PC-3 (cell line): ENCODE results near the gene IRF2. TPM values are rescaled to one million over a fixed set of nuclear protein-coding genes. Genes with fewer than 3 reads are reported as not detected.

Experiments
- ATAC-seq: fragments of 200-7000 bp; cut with Tn5 transposase; 2 replicates; pipeline ENCODE4 v1.9.1; 2020; ENCODE audit warnings: mild to moderate bottlenecking, moderate library complexity
- BruUV-seq: library from RNA; stranded (reverse); fragments of 400-500 nt; replicated peaks from 2 replicates; lab custom pipeline; 2021; lab: Mats Ljungman, UMichigan
- CTCF ChIA-PET: fragments of 300-600 bp; sonication (Branson Sonifier 250); formaldehyde crosslinking; loops from one replicate; lab custom pipeline; 2022; ENCODE audit warnings: antibody characterized with exemption; lab: Charles Lee
- POLR2A ChIA-PET: fragments of 300-600 bp; sonication (Branson Sonifier 250); formaldehyde crosslinking; loops from one replicate; lab custom pipeline; 2022; ENCODE audit warnings: antibody characterized with exemption; ENCODE audit not compliant: unreplicated experiment; lab: Charles Lee
- DNase-seq: peaks from one replicate; pipeline ENCODE4 v3.0.0-alpha.2; 2015
- H2AFZ ChIP-seq: fragments of 300-600 bp; sonication (generic); 2 replicates; pipeline ENCODE4 v1.6.0; 2016; ENCODE audit warnings: antibody characterized with exemption, low read length
- H3F3A ChIP-seq: fragments of 300-600 bp; sonication (generic); one replicate; pipeline ENCODE4 v1.6.0; 2017; ENCODE audit warnings: antibody characterized with exemption, low read length, control low read depth, mild to moderate bottlenecking; ENCODE audit not compliant: unreplicated experiment
- H3K27ac ChIP-seq: fragments of 300-600 bp; sonication (generic); 2 replicates; pipeline ENCODE4 v1.5.1; 2016; ENCODE audit warnings: mild to moderate bottlenecking, low read length
- H3K27me3 ChIP-seq: fragments of 300-600 bp; sonication (generic); 2 replicates; pipeline ENCODE4 v1.6.1; 2016; ENCODE audit warnings: low read length, mixed read lengths
- H3K36me3 ChIP-seq: fragments of 300-600 bp; sonication (generic); 2 replicates; pipeline ENCODE4 v1.6.1; 2016; ENCODE audit warnings: low read depth, mixed run types, low read length, mixed read lengths
- H3K4me1 ChIP-seq: fragments of 300-600 bp; sonication (generic); 2 replicates; pipeline ENCODE4 v1.5.1; 2016; ENCODE audit warnings: low read length; ENCODE audit not compliant: insufficient read depth
- H3K4me2 ChIP-seq: fragments of 300-600 bp; sonication (generic); 2 replicates; pipeline ENCODE4 v1.6.0; 2016; ENCODE audit warnings: low read length
- H3K4me3 ChIP-seq: fragments of 300-600 bp; sonication (generic); 2 replicates; pipeline ENCODE4 v1.5.1; 2016; ENCODE audit warnings: mild to moderate bottlenecking, low read length, mixed read lengths
- H3K79me2 ChIP-seq: fragments of 300-600 bp; sonication (generic); 2 replicates; pipeline ENCODE4 v1.6.1; 2017; ENCODE audit warnings: low read length, mixed read lengths
- H3K9ac ChIP-seq: fragments of 300-600 bp; sonication (generic); 2 replicates; pipeline ENCODE4 v1.6.0; 2016; ENCODE audit warnings: mild to moderate bottlenecking, low read length
- H3K9me2 ChIP-seq: fragments of 300-600 bp; sonication (generic); replicated peaks from 2 replicates; pipeline ENCODE4 v1.6.1; 2016; ENCODE audit warnings: mixed run types, low read length, mixed read lengths
- H3K9me3 ChIP-seq: fragments of 300-600 bp; sonication (generic); 2 replicates; pipeline ENCODE4 v1.6.1; 2016; ENCODE audit warnings: low read length, mixed read lengths
- H4K20me1 ChIP-seq: fragments of 300-600 bp; sonication (generic); 2 replicates; pipeline ENCODE4 v1.6.1; 2016; ENCODE audit warnings: low read length, mixed read lengths
- EZH2 ChIP-seq: fragments of 300-600 bp; sonication (generic); IDR thresholded peaks from one replicate; pipeline ENCODE4 v1.6.1; 2017; ENCODE audit warnings: antibody characterized with exemption, mild to moderate bottlenecking, low read length; ENCODE audit not compliant: unreplicated experiment
- EZH2phosphoT487 ChIP-seq: fragments of 300-600 bp; sonication (generic); IDR thresholded peaks from 2 replicates; pipeline ENCODE4 v1.6.1; 2018; ENCODE audit warnings: mild to moderate bottlenecking, antibody characterized with exemption, low read length, borderline replicate concordance
- intact Hi-C: fragments of 100-400 bp; cut with micrococcal nuclease; formaldehyde crosslinking; loops from 2 replicates; pipeline ENCODE4 v1.9.0; 2023
- total RNA-seq: library from RNA; depleted of rRNA; stranded (reverse); fragments of >200 nt; gene quantifications from 2 replicates; pipeline ENCODE4 v1.2.3, GENCODE V29; 2014
- TF ChIP-seq, protein P1 (sequence below): fragments of 300-600 bp; sonication (generic); conservative IDR thresholded peaks from 2 replicates; pipeline ENCODE4 v1.5.1; 2017; ENCODE audit warnings: antibody characterized with exemption, low read depth, mild to moderate bottlenecking, low read length

Gene IRF2
- total RNA-seq, 1 experiment from 2014 or later, result 7.7 TPM

DNA sequence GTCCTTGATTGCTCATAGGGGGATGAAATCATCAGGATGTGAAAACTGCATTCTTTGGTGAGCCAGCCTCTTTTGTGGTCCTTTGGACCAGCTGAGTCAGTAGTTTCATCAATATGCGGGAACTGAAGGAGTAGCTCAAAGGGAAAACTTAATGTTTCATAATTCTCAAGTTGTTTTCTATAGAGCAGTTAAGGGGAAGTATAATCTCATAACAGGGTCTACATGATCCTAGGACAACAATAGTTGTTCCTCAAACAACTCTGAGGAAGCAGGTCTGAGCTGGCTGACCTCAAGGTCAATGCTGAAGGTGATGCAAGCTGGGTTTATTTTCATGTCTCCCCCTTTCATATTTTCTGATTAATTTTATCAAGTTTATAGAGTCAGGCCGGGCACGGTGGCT is 36.1 kb upstream of the IRF2 start:
- POLR2A ChIA-PET, result no interaction called here
- Histone ChIP-seq H3K4me3 (no peak overlapping the region), H3K36me3 (no peaks in the 10 kb centered on the region), H3K79me2 (no peaks in the 10 kb centered on the region), H3K27me3 (no peaks in the 10 kb centered on the region), H4K20me1 (no peaks in the 10 kb centered on the region), H2AFZ (no peak overlapping the region), H3F3A (no peaks in the 10 kb centered on the region), H3K27ac (no peak overlapping the region), H3K4me1 (peaks cover 7% of the 10 kb centered on the region; the same call in 1 of the 2 replicates), H3K9ac (no peak overlapping the region), H3K4me2 (no peak overlapping the region), H3K9me2 (no peaks in the 10 kb centered on the region), H3K9me3 (no peaks in the 10 kb centered on the region)
- CTCF ChIA-PET, result no interaction called here
- ATAC-seq, result no peak
- no peak for DNase-seq
- intact Hi-C loops, result no loop called here
- TF ChIP-seq EZH2phosphoT487 (no peak), EZH2 (no peak)
- TF ChIP-seq, protein P1, sequence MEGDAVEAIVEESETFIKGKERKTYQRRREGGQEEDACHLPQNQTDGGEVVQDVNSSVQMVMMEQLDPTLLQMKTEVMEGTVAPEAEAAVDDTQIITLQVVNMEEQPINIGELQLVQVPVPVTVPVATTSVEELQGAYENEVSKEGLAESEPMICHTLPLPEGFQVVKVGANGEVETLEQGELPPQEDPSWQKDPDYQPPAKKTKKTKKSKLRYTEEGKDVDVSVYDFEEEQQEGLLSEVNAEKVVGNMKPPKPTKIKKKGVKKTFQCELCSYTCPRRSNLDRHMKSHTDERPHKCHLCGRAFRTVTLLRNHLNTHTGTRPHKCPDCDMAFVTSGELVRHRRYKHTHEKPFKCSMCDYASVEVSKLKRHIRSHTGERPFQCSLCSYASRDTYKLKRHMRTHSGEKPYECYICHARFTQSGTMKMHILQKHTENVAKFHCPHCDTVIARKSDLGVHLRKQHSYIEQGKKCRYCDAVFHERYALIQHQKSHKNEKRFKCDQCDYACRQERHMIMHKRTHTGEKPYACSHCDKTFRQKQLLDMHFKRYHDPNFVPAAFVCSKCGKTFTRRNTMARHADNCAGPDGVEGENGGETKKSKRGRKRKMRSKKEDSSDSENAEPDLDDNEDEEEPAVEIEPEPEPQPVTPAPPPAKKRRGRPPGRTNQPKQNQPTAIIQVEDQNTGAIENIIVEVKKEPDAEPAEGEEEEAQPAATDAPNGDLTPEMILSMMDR, result no peak
- no TSS peak for BruUV-seq

DNA sequence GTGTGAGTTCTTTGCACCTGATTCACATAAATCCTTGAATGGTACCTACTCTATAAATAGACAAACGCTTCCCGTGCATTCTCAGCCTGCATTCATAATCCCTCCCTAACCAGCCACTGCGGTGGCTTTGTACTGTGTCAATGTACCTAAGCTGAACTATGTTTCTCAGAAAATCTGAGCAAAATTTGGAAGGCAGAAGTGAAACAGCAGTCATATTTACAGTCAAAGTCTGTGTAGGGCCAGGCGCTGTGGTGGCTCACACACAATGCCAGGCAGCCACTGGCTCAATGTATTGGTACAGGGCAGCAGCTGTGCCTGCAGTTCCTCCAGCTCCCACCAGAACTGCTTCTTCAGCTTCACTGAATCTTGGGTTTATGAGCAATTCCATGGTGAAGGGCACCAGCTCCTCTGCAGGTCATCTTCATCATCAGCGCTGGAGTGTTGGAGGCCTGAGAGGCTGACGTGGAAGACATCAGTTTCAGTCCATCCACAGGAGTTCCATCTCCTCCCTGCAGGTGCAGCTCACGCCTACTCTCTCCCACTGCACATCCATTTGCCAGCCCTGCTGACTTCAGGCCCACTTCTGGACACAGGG is 32.3 kb upstream of the IRF2 start:
- intact Hi-C loops, result no loop called here
- H2AFZ ChIP-seq, result no peak overlapping the region
- CTCF ChIA-PET, result interaction anchor here (0.6 kb wide), 1 partner anchor 223 kb away, joined by 3 read pairs; no protein-coding TSS in a partner anchor
- H3K9me2 ChIP-seq, result no peaks in the 10 kb centered on the region
- BruUV-seq, result no TSS peak
- H3F3A ChIP-seq, result no peaks in the 10 kb centered on the region
- H4K20me1 ChIP-seq, result no peaks in the 10 kb centered on the region
- H3K4me3 ChIP-seq, result no peak overlapping the region
- ATAC-seq (peak; percentile 55; the same call in 1 of the 2 replicates), DNase-seq (peak; percentile 20)
- H3K27me3 ChIP-seq, result no peaks in the 10 kb centered on the region
- no peak overlapping the region for H3K27ac ChIP-seq
- TF ChIP-seq EZH2phosphoT487 (no peak), EZH2 (no peak)
- TF ChIP-seq, protein P1, result no peak
- no peaks in the 10 kb centered on the region for H3K9me3 ChIP-seq
- no peak overlapping the region for H3K4me2 ChIP-seq
- H3K79me2 ChIP-seq, result no peaks in the 10 kb centered on the region
- POLR2A ChIA-PET, result interaction anchor here (0.7 kb wide), 1 partner anchor 32 kb away, joined by 3 read pairs; no protein-coding TSS in a partner anchor
- no peak overlapping the region for H3K9ac ChIP-seq
- H3K36me3 ChIP-seq, result no peaks in the 10 kb centered on the region
- no peaks in the 10 kb centered on the region for H3K4me1 ChIP-seq

DNA sequence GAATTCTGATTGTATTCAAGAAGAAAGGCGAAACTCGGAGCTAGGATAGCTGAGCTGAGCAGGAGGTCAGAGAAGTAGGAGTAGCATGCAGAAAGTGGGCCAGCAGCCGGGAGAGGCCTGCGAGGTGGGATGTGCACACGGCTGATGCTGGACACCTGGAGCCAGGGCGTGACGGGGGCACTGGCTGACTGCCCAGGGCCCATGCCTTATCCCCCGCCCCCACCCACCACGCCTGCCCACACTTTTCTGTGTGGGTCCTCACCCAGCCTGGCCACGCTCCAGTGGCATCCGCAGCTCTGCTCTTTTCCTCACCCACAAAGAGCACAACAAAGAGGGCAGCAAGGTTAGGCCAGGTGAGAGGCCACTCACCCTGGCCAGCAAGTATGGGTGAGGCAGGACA is 30.0 kb upstream of the IRF2 start:
- intact Hi-C loops, result no loop called here
- no peak for DNase-seq
- Histone ChIP-seq H3K79me2 (no peaks in the 10 kb centered on the region), H4K20me1 (no peaks in the 10 kb centered on the region), H3K9me2 (no peaks in the 10 kb centered on the region), H3K9me3 (no peaks in the 10 kb centered on the region), H3K4me3 (no peak overlapping the region), H3K27ac (no peak overlapping the region), H3K4me2 (no peak overlapping the region), H3K4me1 (no peaks in the 10 kb centered on the region), H3K27me3 (no peaks in the 10 kb centered on the region), H3K36me3 (no peaks in the 10 kb centered on the region), H2AFZ (no peak overlapping the region), H3K9ac (no peak overlapping the region), H3F3A (no peaks in the 10 kb centered on the region)
- no peak for TF ChIP-seq EZH2phosphoT487
- TF ChIP-seq, protein P1, result no peak
- TF ChIP-seq EZH2, result no peak
- ChIA-PET POLR2A (no interaction called here), CTCF (no interaction called here)
- BruUV-seq, result no TSS peak
- ATAC-seq, result no peak
